ENCODE measurements around the gene FOXP2.

- TF ChIP-seq, protein P1, sequence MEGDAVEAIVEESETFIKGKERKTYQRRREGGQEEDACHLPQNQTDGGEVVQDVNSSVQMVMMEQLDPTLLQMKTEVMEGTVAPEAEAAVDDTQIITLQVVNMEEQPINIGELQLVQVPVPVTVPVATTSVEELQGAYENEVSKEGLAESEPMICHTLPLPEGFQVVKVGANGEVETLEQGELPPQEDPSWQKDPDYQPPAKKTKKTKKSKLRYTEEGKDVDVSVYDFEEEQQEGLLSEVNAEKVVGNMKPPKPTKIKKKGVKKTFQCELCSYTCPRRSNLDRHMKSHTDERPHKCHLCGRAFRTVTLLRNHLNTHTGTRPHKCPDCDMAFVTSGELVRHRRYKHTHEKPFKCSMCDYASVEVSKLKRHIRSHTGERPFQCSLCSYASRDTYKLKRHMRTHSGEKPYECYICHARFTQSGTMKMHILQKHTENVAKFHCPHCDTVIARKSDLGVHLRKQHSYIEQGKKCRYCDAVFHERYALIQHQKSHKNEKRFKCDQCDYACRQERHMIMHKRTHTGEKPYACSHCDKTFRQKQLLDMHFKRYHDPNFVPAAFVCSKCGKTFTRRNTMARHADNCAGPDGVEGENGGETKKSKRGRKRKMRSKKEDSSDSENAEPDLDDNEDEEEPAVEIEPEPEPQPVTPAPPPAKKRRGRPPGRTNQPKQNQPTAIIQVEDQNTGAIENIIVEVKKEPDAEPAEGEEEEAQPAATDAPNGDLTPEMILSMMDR (IDR thresholded peaks at IDR 0.05) = no peak
- TF ChIP-seq POLR2A (IDR thresholded peaks at IDR 0.05) = no peak
- no peak for TF ChIP-seq EP300 (IDR thresholded peaks at IDR 0.05)
Measured at GRCh38 chr7:114372619-114373018, 42.0 kb upstream of the FOXP2 start.

Measured in ovary (tissue), 3 donors.